HepG2 (cell line): ENCODE results near the gene EGLN2. TPM values are rescaled to one million over a fixed set of nuclear protein-coding genes. Genes with fewer than 3 reads are reported as not detected.
A peak's percentile ranks its signal among the peaks of the same experiment; 100 is the strongest.

ENCODE experiments used
- BRD4 ChIP-seq: sonication (generic); formaldehyde crosslinking; IDR thresholded peaks from 2 replicates; pipeline ENCODE4 v1.4.0; 2020; ENCODE audit warnings: missing genetic modification reagents
- GATAD1 ChIP-seq: IDR thresholded peaks from 2 replicates; pipeline ENCODE4 v1.6.1; 2016; ENCODE audit warnings: missing genetic modification reagents, missing compliant biosample characterization
- HOMEZ ChIP-seq: IDR thresholded peaks from 2 replicates; pipeline ENCODE4 v1.6.1; 2016; ENCODE audit warnings: low read depth
- NCOA1 ChIP-seq: sonication (generic); formaldehyde crosslinking; IDR thresholded peaks from 2 replicates; pipeline ENCODE4 v1.9.0; 2021; ENCODE audit warnings: missing genetic modification reagents
- PITX1 ChIP-seq: sonication (generic); formaldehyde crosslinking; IDR thresholded peaks from 2 replicates; pipeline ENCODE4 v1.5.1; 2020; ENCODE audit warnings: mild to moderate bottlenecking, missing genetic modification reagents
- SRF ChIP-seq: IDR thresholded peaks from 2 replicates; pipeline ENCODE4 v1.6.1; 2011; ENCODE audit warnings: mild to moderate bottlenecking, low read depth, low read length, moderate library complexity
- TCF12 ChIP-seq, 2 experiments: fragments of 450-650 bp in 1 of 2; sonication (generic) in 1 of 2; formaldehyde crosslinking in 1 of 2; IDR thresholded peaks; 2 replicates each; pipeline versions ENCODE4 v1.6.1 to v1.8.0; 2017 to 2022; ENCODE audit warnings: antibody characterized with exemption in 1 of 2, mild to moderate bottlenecking in 1 of 2, missing genetic modification reagents in 1 of 2, moderate library complexity in 1 of 2
- TMF1 ChIP-seq: sonication (generic); formaldehyde crosslinking; IDR thresholded peaks from 2 replicates; pipeline ENCODE4 v1.8.1; 2022; ENCODE audit warnings: low read depth, missing genetic modification reagents
- ZBTB1 ChIP-seq: sonication (generic); formaldehyde crosslinking; IDR thresholded peaks from 2 replicates; pipeline ENCODE4 v1.4.0; 2020; ENCODE audit warnings: missing genetic modification reagents, borderline replicate concordance
- ZBTB7B ChIP-seq: sonication (generic); formaldehyde crosslinking; IDR thresholded peaks from 2 replicates; pipeline ENCODE4 v1.4.0; 2020; ENCODE audit warnings: missing genetic modification reagents
- ZFP36 ChIP-seq: fragments of 150-350 bp; IDR thresholded peaks from 2 replicates; pipeline ENCODE4 v1.6.1; 2018; ENCODE audit warnings: borderline replicate concordance, low read length, low read depth; ENCODE audit not compliant: partially characterized antibody
- ZNF160 ChIP-seq: sonication (generic); formaldehyde crosslinking; IDR thresholded peaks from 2 replicates; pipeline ENCODE4 v1.8.0; 2022; ENCODE audit warnings: mild to moderate bottlenecking, inconsistent platforms, missing genetic modification reagents
- ZNF557 ChIP-seq: sonication (generic); formaldehyde crosslinking; IDR thresholded peaks from 2 replicates; pipeline ENCODE4 v1.4.0; 2020; ENCODE audit warnings: missing genetic modification reagents
- ZNF772 ChIP-seq: sonication (generic); formaldehyde crosslinking; IDR thresholded peaks from 2 replicates; pipeline ENCODE4 v1.5.0; 2020; ENCODE audit warnings: mild to moderate bottlenecking, missing genetic modification reagents
- polyA plus RNA-seq, 8 experiments: library from polyadenylated mRNA; depleted of rRNA in 3 of 8; stranded (reverse) in 7 of 8; unstranded in 1 of 8; fragments of >200 nt; fragmentation: Illumina TruSeq in 4 of 8; extraction: Trizol in 4 of 8; gene quantifications; 2 replicates each; pipeline versions ENCODE4 v1.2.1 to v1.2.3, GENCODE V29; 2011 to 2016; ENCODE audit warnings: low read depth in 4 of 8, missing spikeins in 1 of 8, mixed read lengths in 1 of 8; ENCODE audit not compliant: insufficient read depth in 1 of 8
- total RNA-seq, 5 experiments: library from RNA; depleted of rRNA; stranded (reverse); fragments of >200 nt; fragmentation: Illumina TruSeq; extraction: Trizol; gene quantifications; 2 replicates each; pipeline ENCODE4 v1.2.3, GENCODE V29; 2016; ENCODE audit warnings: low read depth in 1 of 5
- TF ChIP-seq, protein P1 (sequence below): sonication (generic); formaldehyde crosslinking; IDR thresholded peaks from 2 replicates; pipeline ENCODE4 v1.4.0; 2020; ENCODE audit warnings: missing genetic modification reagents, borderline replicate concordance
- TF ChIP-seq, protein P2 (sequence below): sonication (generic); formaldehyde crosslinking; IDR thresholded peaks from 2 replicates; pipeline ENCODE4 v1.8.0; 2022; ENCODE audit warnings: missing genetic modification reagents, mild to moderate bottlenecking, inconsistent platforms, borderline replicate concordance
- TF ChIP-seq, protein P3 (sequence below): IDR thresholded peaks from 2 replicates; pipeline ENCODE4 v1.6.1; 2016; ENCODE audit warnings: missing genetic modification reagents, missing compliant biosample characterization
- TF ChIP-seq, protein P4 (sequence below): sonication (generic); formaldehyde crosslinking; IDR thresholded peaks from 2 replicates; pipeline ENCODE4 v1.5.0; 2020; ENCODE audit warnings: missing genetic modification reagents, mild to moderate bottlenecking, borderline replicate concordance
- TF ChIP-seq, protein P5 (sequence below): sonication (generic); formaldehyde crosslinking; IDR thresholded peaks from 2 replicates; pipeline ENCODE4 v1.4.0; 2020; ENCODE audit warnings: mild to moderate bottlenecking, missing genetic modification reagents

EGLN2 gene
- total and polyA plus RNA-seq, 2 of the 13 experiments (the other 11 are each of a cell fraction or from before 2014, with no cell fraction given), result 16.5 to 40.8 TPM

DNA sequence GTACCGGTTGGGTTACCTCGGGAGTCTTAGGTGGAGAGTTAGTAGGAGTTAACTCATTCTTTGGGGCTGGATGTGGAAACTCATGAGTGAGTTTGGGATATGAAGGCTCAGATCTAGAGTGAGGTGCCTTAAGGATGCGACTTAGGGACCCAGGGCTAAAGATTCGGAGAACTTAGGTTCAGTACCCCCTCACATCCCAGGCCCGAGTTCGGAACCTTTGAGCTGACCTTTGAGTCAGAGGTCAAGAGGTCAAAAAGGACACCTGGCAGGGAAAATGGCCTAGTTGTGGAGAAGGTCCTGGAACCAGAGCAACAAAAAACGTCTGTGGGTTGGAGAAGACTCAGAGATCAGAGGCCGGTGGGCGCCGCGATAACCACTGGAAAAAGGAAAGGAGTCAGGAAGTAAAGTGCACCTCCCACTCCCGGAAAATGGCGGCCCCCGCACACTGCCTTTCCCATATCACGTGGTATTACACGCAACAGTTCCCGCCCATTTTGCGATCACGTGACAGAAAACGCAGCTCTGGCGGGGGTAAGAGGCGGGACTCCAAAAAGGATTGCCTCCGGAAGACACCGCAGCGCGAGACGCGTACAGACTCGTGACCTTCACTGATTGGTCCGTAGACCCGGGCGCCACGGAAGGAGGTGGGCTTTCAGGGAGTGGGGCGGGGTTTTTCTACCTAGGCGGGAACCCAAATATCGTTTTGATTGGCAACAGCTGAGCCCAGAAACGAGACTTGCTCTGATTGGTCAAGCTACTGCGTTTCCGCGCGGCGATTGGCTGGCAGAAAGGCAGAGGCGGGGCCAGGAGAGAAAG, 48.7 kb upstream of the EGLN2 start, which contains the start of gene ACTMAP (continued):
- TF ChIP-seq, protein P1, sequence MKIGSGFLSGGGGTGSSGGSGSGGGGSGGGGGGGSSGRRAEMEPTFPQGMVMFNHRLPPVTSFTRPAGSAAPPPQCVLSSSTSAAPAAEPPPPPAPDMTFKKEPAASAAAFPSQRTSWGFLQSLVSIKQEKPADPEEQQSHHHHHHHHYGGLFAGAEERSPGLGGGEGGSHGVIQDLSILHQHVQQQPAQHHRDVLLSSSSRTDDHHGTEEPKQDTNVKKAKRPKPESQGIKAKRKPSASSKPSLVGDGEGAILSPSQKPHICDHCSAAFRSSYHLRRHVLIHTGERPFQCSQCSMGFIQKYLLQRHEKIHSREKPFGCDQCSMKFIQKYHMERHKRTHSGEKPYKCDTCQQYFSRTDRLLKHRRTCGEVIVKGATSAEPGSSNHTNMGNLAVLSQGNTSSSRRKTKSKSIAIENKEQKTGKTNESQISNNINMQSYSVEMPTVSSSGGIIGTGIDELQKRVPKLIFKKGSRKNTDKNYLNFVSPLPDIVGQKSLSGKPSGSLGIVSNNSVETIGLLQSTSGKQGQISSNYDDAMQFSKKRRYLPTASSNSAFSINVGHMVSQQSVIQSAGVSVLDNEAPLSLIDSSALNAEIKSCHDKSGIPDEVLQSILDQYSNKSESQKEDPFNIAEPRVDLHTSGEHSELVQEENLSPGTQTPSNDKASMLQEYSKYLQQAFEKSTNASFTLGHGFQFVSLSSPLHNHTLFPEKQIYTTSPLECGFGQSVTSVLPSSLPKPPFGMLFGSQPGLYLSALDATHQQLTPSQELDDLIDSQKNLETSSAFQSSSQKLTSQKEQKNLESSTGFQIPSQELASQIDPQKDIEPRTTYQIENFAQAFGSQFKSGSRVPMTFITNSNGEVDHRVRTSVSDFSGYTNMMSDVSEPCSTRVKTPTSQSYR, result no peak
- TF ChIP-seq TCF12 (IDR thresholded peaks at IDR 0.05) (no peak), TCF12 (CRISPR knock-in tag; IDR thresholded peaks at IDR 0.05) (0 out of 2 replicates have a peak, but pooled peaks have one; percentile 41), ZNF160 (CRISPR knock-in tag) (no peak), SRF (peak; percentile 5; the same call in 1 of the 2 replicates), ZBTB1 (no peak), HOMEZ (CRISPR knock-in tag) (peak; percentile 84; the same call in 1 of the 2 replicates), ZNF772 (CRISPR knock-in tag) (no peak), ZBTB7B (CRISPR knock-in tag) (peak; percentile 8; the same call in 1 of the 2 replicates), ZNF557 (CRISPR knock-in tag) (no peak), NCOA1 (no peak), BRD4 (no peak), TMF1 (CRISPR knock-in tag) (no peak), GATAD1 (peak; percentile 82), ZFP36 (no peak), PITX1 (CRISPR knock-in tag) (0 out of 2 replicates have a peak, but pooled peaks have one; percentile 25)
- TF ChIP-seq, protein P2, sequence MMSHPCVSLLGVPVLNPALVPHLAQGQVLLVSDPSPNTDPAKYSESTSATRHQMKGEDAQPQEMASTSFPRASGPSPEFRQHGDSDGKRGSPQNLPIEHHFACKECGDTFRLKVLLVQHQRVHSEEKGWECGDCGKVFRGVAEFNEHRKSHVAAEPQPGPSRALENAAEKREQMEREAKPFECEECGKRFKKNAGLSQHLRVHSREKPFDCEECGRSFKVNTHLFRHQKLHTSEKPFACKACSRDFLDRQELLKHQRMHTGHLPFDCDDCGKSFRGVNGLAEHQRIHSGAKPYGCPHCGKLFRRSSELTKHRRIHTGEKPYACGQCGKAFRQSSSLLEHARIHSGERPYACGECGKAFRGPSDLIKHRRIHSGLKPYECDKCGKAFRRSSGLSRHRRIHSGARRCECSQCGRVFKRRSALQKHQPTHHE (CRISPR knock-in tag), result no peak
- TF ChIP-seq, protein P3, sequence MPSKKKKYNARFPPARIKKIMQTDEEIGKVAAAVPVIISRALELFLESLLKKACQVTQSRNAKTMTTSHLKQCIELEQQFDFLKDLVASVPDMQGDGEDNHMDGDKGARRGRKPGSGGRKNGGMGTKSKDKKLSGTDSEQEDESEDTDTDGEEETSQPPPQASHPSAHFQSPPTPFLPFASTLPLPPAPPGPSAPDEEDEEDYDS (CRISPR knock-in tag), result peak; percentile 76; the same call in 1 of the 2 replicates
- TF ChIP-seq, protein P4, sequence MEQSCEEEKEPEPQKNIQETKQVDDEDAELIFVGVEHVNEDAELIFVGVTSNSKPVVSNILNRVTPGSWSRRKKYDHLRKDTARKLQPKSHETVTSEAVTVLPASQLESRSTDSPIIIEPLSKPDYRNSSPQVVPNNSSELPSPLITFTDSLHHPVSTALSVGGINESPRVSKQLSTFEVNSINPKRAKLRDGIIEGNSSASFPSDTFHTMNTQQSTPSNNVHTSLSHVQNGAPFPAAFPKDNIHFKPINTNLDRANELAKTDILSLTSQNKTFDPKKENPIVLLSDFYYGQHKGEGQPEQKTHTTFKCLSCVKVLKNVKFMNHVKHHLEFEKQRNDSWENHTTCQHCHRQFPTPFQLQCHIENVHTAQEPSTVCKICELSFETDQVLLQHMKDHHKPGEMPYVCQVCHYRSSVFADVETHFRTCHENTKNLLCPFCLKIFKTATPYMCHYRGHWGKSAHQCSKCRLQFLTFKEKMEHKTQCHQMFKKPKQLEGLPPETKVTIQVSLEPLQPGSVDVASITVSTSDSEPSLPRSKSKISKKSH (CRISPR knock-in tag), result no peak
- TF ChIP-seq, protein P5, sequence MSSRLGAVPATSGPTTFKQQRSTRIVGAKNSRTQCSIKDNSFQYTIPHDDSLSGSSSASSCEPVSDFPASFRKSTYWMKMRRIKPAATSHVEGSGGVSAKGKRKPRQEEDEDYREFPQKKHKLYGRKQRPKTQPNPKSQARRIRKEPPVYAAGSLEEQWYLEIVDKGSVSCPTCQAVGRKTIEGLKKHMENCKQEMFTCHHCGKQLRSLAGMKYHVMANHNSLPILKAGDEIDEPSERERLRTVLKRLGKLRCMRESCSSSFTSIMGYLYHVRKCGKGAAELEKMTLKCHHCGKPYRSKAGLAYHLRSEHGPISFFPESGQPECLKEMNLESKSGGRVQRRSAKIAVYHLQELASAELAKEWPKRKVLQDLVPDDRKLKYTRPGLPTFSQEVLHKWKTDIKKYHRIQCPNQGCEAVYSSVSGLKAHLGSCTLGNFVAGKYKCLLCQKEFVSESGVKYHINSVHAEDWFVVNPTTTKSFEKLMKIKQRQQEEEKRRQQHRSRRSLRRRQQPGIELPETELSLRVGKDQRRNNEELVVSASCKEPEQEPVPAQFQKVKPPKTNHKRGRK, result no peak
